ENCODE measurements around the gene KIF2C. TPM values are rescaled to one million over a fixed set of nuclear protein-coding genes. Genes with fewer than 3 reads are reported as not detected.

The KIF2C gene
- total RNA-seq (2021; ENCODE audit: unreplicated experiment) (92.6 TPM), Bru-seq, nascent RNA (percentile 89 among the genes with signal in this experiment), BruChase-seq, experiment 1, labeled RNA remaining after a 6-hour chase (percentile 92 among the genes with signal in this experiment), BruChase-seq, experiment 2, labeled RNA remaining after a 2-hour chase (percentile 94 among the genes with signal in this experiment)
- polyA plus RNA-seq (2012): 87.9 and 112 TPM in 2 replicates
- long read RNA-seq, transcript KIF2C-202 (21 exons, 2,879 nt): major isoform, 138 of 205 reads
- long read RNA-seq, partial matches to known transcripts: 24 of 205 reads
- long read RNA-seq, other reads (novel, unspliced or antisense): 43 of 205 reads

DNA sequence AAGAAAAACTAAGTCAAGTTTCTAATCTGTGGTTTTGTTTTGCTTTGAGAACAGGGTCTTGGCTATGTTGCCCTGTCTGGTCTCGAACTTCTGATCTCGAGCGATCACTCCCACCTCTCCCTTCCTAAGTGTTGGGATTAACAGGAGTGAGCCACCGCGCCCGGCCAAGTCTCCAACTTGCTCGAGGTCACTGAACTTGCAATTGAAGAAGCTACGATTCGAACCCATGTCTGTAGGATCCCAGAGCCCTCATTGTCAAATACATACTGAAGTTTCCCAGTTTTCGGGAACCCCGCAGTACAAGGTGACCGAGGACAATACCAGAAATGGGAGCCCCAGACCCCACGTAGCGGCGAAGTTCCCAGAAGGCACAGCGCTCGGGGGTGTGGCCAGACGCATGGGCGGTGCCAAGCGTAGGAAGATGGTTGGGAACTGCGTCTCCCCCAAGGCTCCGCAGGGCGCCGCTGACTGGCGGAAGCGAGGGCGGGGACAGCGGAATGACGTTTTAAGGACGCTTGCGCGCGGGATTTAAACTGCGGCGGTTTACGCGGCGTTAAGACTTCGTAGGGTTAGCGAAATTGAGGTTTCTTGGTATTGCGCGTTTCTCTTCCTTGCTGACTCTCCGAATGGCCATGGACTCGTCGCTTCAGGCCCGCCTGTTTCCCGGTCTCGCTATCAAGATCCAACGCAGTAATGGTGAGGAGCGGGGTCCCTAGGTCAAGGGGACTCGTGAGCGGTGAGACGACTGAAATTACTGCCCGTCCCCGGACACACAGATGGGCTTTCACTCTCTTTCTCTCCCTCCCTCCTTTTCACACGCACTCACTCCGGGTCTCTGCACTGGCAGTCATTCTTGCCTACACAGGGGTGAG is at the start of gene KIF2C:
Gene KIF2C (plus strand): TSS at position 531 of the 872 bp plus-strand sequence. CDS start 96 bp downstream, at position 627.
- H3K36me3 ChIP-seq (ENCODE audit: control insufficient read depth in 1 of 2, insufficient read depth in 2 of 2, low read length in 2 of 2): peaks cover 4 to 30% of the 10 kb centered on the region in 2 experiments; a peak in 2 of 4 replicates
- H3K4me1 ChIP-seq (ENCODE audit: control insufficient read depth in 1 of 2, insufficient read depth in 2 of 2, low read length in 2 of 2): peaks cover 5 to 23% of the 10 kb centered on the region in 2 experiments; a peak in 3 of 4 replicates
- intact Hi-C loops (cut with micrococcal nuclease): loop anchor here (1.0 kb wide), 1 partner anchor 8 kb away; the partner anchor contains the start of gene RNU5D-1
- DNase-seq (ENCODE audit: low read depth, low spot score) (peak; percentile 96), ATAC-seq (peak; percentile 98)
- peak within 1 kb of the TSS; percentile 75 to 95 for H3K4me3 ChIP-seq (replicated peaks in 1 of 2; ENCODE audit: low read depth in 1 of 2, low read length in 2 of 2)
- no peaks in the 10 kb centered on the region for H3K27me3 ChIP-seq (ENCODE audit: insufficient read depth, low read length)
- peaks cover 44% of the 10 kb centered on the region for H3K79me2 ChIP-seq (ENCODE audit: insufficient read depth, low read length)
- no peaks in the 10 kb centered on the region for H4K20me1 ChIP-seq (ENCODE audit: insufficient read depth)
- RAD21 ChIA-PET (ENCODE audit: low non-redundant PET in 1 of 2, low total read pairs in 2 of 2, uncharacterized antibody in 2 of 2, unreplicated experiment in 2 of 2): no interaction called here
- no peaks in the 10 kb centered on the region for H3K9me3 ChIP-seq (ENCODE audit: control insufficient read depth in 1 of 2, insufficient read depth in 1 of 2, low read depth in 1 of 2, low read length in 2 of 2)
- no peaks in the 10 kb centered on the region for H3K9me2 ChIP-seq (ENCODE audit: insufficient read depth)
- H3K4me2 ChIP-seq (ENCODE audit: low read length): peak within 1 kb of the TSS; percentile 85
- peak within 1 kb of the TSS; percentile 65 for H3K27ac ChIP-seq (ENCODE audit: low read depth, low read length)
- BruUV-seq (replicated peaks): no TSS peak
- TF ChIP-seq, protein P1, sequence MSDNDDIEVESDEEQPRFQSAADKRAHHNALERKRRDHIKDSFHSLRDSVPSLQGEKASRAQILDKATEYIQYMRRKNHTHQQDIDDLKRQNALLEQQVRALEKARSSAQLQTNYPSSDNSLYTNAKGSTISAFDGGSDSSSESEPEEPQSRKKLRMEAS (IDR thresholded peaks at IDR 0.05): peak; percentile 80
- peak; percentile 62 for TF ChIP-seq YY1 (IDR thresholded peaks at IDR 0.05; ENCODE audit: extremely low read depth, insufficient replicate concordance, low read depth, low read length)
- peak; percentile 19 for TF ChIP-seq TCF7L2 (IDR thresholded peaks at IDR 0.05; ENCODE audit: borderline replicate concordance, extremely low read depth, insufficient read depth, insufficient read length)
- TF ChIP-seq FOSL1 (IDR thresholded peaks at IDR 0.05; ENCODE audit: low read depth): no peak
- no peak for TF ChIP-seq ZFX (IDR thresholded peaks at IDR 0.05)
- no peak for TF ChIP-seq EZH2 (IDR thresholded peaks at IDR 0.05)
- TF ChIP-seq POLR2A (IDR thresholded peaks at IDR 0.05; ENCODE audit: borderline replicate concordance, extremely low read depth, insufficient read depth, insufficient read length): peak; percentile 98
- peak; percentile 100 for TF ChIP-seq SIN3A (IDR thresholded peaks at IDR 0.05; ENCODE audit: low read depth)
- peak; percentile 83 for TF ChIP-seq EGR1 (IDR thresholded peaks at IDR 0.05; ENCODE audit: low read depth)
- no peak for TF ChIP-seq CEBPB (IDR thresholded peaks at IDR 0.05; ENCODE audit: low read depth)
- peak; percentile 82 for TF ChIP-seq SP1 (IDR thresholded peaks at IDR 0.05; ENCODE audit: low read depth)
- peak; percentile 57; the same call in 1 of the 2 replicates for TF ChIP-seq CBX3 (IDR thresholded peaks at IDR 0.05; ENCODE audit: low read depth)
- TF ChIP-seq POLR2AphosphoS5 (IDR thresholded peaks at IDR 0.05; ENCODE audit: low read depth, low read length): peak; percentile 99
- POLR2A ChIA-PET: interaction anchor here (1.0 to 1.1 kb wide), 2 partner anchors 13 to 18 kb away, joined by 3 to 6 read pairs; no protein-coding TSS in a partner anchor
- CTCF ChIA-PET: no interaction called here
- peak within 1 kb of the TSS; percentile 97 for H3K9ac ChIP-seq (ENCODE audit: low read length)
- H2AFZ ChIP-seq (ENCODE audit: low read depth, low read length, poor library complexity, severe bottlenecking): no peak within 1 kb of the TSS
